Measurements from ENCODE around the gene NHERF2.

DNA sequence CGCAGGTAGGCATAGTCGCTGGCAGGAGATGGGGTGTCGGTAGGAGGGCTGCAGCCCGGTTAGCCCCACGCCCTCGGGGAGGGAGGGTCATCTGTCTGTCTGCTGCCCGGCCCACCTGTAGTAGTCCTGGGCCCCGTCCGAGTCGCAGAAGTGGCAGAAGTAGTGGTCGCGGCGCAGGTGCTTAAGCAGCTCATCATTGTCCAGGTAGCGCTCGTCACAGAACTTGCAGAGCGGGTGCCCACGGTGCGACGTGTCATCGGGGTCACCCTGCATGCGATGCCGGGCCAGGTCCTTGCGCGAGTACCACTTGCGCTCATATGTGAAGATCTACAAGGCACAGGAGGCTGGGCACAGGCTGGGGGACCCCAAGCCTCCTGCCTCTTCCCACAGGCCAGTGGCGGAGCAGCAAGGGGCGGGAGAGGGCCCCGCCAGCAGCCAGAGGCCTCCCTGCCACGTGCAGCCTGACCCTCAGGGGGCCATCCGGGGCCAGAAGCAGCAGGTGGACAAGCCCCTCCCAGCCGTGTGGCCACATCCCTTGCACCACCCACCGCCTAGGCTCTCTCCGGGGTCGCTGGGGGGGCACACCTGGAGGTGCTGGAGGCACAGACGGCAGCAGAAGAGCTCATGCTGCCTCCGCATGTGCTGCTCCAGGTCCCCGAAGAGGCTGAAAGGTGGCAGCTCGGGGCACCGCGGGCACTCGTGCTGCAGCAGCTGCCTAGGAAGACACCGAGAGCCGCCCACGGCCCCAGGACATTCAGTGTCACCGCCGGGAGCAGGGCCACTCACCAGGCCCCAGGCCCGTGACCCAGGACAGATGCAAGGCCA lies 24.1 kb upstream of the NHERF2 start:
- TF ChIP-seq, protein P1, sequence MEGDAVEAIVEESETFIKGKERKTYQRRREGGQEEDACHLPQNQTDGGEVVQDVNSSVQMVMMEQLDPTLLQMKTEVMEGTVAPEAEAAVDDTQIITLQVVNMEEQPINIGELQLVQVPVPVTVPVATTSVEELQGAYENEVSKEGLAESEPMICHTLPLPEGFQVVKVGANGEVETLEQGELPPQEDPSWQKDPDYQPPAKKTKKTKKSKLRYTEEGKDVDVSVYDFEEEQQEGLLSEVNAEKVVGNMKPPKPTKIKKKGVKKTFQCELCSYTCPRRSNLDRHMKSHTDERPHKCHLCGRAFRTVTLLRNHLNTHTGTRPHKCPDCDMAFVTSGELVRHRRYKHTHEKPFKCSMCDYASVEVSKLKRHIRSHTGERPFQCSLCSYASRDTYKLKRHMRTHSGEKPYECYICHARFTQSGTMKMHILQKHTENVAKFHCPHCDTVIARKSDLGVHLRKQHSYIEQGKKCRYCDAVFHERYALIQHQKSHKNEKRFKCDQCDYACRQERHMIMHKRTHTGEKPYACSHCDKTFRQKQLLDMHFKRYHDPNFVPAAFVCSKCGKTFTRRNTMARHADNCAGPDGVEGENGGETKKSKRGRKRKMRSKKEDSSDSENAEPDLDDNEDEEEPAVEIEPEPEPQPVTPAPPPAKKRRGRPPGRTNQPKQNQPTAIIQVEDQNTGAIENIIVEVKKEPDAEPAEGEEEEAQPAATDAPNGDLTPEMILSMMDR (IDR thresholded peaks at IDR 0.05): no peak
- TF ChIP-seq EZH2 (IDR thresholded peaks at IDR 0.05): no peak
